ENCODE results near the gene GGACT. TPM values are rescaled to one million over a fixed set of nuclear protein-coding genes. Genes with fewer than 3 reads are reported as not detected.
A peak's percentile ranks its signal among the peaks of the same experiment; 100 is the strongest.

The GGACT gene
- total RNA-seq, 2 donors from 2014 or later: 1.4 TPM

GRCh38 chr13:100532090-100532766 is 56.4 kb downstream of the GGACT start:
- Histone ChIP-seq H3K4me1 (no peaks in the 10 kb centered on the region), H3K27ac (no peak overlapping the region), H3K4me3 (no peak overlapping the region), H3K36me3 (peaks cover 5% of the 10 kb centered on the region), H3K27me3 (no peaks in the 10 kb centered on the region), H3K9me3 (no peaks in the 10 kb centered on the region)
- no peak for TF ChIP-seq CTCF (IDR thresholded peaks at IDR 0.05)
- DNase-seq (ENCODE audit: low spot score): peak; percentile 54

GRCh38 chr13:100530671-100531213 is 57.8 kb downstream of the GGACT start:
- H3K4me1 ChIP-seq: no peaks in the 10 kb centered on the region
- H3K27me3 ChIP-seq: no peaks in the 10 kb centered on the region
- H3K4me3 ChIP-seq: no peak overlapping the region
- no peak for TF ChIP-seq CTCF (IDR thresholded peaks at IDR 0.05)
- H3K36me3 ChIP-seq: peaks cover 5% of the 10 kb centered on the region
- H3K9me3 ChIP-seq: no peaks in the 10 kb centered on the region
- DNase-seq (ENCODE audit: low spot score): peak; percentile 54
- H3K27ac ChIP-seq: no peak overlapping the region

- no peak for TF ChIP-seq CTCF (IDR thresholded peaks at IDR 0.05)
- Histone ChIP-seq H3K4me3 (no peak overlapping the region), H3K27me3 (no peaks in the 10 kb centered on the region), H3K27ac (no peak overlapping the region), H3K4me1 (no peaks in the 10 kb centered on the region), H3K36me3 (peaks cover 5% of the 10 kb centered on the region), H3K9me3 (no peaks in the 10 kb centered on the region)
- DNase-seq (ENCODE audit: low spot score): peak; percentile 28
Measured at GRCh38 chr13:100529666-100530377, 58.8 kb downstream of the GGACT start.

- Histone ChIP-seq H3K36me3 (peaks cover 5% of the 10 kb centered on the region), H3K27ac (no peak overlapping the region)
- TF ChIP-seq CTCF (IDR thresholded peaks at IDR 0.05): no peak
Measured at GRCh38 chr13:100528820-100529219, 59.8 kb downstream of the GGACT start.

GRCh38 chr13:100528353-100528752 is 60.2 kb downstream of the GGACT start:
- Histone ChIP-seq H3K4me3 (no peak overlapping the region), H3K36me3 (peaks cover 5% of the 10 kb centered on the region), H3K4me1 (no peaks in the 10 kb centered on the region), H3K9me3 (no peaks in the 10 kb centered on the region), H3K27me3 (no peaks in the 10 kb centered on the region), H3K27ac (no peak overlapping the region)
- peak; percentile 11 for DNase-seq (ENCODE audit: low spot score)
- TF ChIP-seq CTCF (IDR thresholded peaks at IDR 0.05): no peak

More at GRCh38 chr13:100528820-100529219, 59.8 kb downstream of the GGACT start:
- no peak overlapping the region for H3K4me3 ChIP-seq
- no peaks in the 10 kb centered on the region for H3K4me1 ChIP-seq
- peak; percentile 47 for DNase-seq (ENCODE audit: low spot score)
- H3K27me3 ChIP-seq: no peaks in the 10 kb centered on the region
- no peaks in the 10 kb centered on the region for H3K9me3 ChIP-seq

Measured in right atrium auricular region (tissue), 2 donors.